LoVo (cell line): Measurements from ENCODE around the gene FABP2.
"Not testable (repeated sequence)": the region's sequence is repeated elsewhere in the genome, so short reads cannot be mapped to it uniquely, and the experiment has no call there.

ENCODE experiments used
- DNase-seq: peaks from one replicate; pipeline ENCODE4 v3.0.0-alpha.2; 2016; ENCODE audit warnings: low spot score

The FABP2 gene

GRCh38 chr4:119321921-119322687 lies at the start of gene FABP2:
Gene FABP2, minus strand, starts transcription at chr4:119322138. Its CDS starts 36 bp downstream, at chr4:119322102.
- peak; percentile 14 for DNase-seq

- not testable (repeated sequence) for DNase-seq
Measured at GRCh38 chr4:119370951-119371683, 49.2 kb upstream of the FABP2 start.

- peak; percentile 34 for DNase-seq
Measured at GRCh38 chr4:119370392-119370791, 48.5 kb upstream of the FABP2 start.

GRCh38 chr4:119366802-119367201 lies 44.9 kb upstream of the FABP2 start:
- DNase-seq, result not testable (repeated sequence)

DNA sequence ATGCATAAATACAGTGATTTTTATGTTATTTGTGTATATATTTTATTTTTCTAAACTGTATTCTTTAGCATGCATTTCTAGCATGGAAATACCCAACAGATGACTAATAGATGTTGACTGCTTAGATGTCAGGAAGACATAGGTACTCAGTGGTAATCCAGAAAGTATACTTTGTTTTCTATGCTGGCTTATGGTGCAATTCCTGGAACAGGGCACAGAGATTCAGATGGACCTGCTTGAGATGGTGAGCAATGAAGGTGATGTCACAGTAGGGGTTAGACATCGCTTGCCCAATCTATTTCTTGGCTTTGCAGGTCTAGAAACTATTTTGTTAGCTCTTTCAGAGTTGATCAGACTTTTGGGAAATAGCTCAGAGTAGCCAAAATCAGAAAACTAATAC lies 42.3 kb upstream of the FABP2 start:
- DNase-seq, result not testable (repeated sequence)

DNA sequence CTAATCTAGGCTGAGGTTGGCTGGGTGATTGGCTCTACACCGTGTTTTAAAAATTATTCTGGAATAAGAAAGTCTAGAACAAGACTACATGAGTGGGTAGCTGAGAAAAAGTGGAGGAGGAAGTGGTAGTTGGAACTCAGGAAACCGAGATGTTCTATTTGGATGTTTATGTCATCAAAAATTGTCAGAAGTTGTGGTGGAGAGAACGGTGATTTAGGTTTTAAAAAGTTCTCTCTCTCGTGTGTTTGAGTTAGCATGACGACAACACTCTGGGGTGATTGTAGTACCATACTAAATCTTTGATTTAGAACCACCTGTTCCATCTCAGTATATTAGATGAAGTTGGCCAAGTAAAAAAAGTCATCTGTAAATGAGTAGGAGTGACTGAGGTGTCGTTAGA lies 41.4 kb upstream of the FABP2 start:
- not testable (repeated sequence) for DNase-seq

DNA sequence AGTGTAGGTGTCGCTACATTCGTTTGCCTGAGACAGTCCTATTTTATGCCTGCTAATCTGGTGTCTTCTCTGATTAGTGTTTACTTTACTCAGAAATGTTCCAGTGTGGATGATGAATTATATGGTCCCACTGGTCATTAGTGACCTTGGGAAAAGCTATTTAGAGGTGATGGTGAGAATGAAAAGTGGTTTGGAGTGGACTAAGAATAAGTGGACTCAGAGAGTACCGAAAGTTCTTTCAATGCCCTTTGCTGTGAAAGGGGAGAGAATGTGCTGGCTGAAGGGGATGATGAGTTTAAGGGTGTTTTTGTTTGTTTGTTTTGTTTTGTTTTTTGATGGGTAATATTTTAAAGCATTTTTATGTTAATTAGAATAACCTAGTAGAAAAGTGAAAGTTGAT lies 40.5 kb upstream of the FABP2 start:
- not testable (repeated sequence) for DNase-seq

- DNase-seq, result not testable (repeated sequence)
Measured at GRCh38 chr4:119359873-119360272, 37.9 kb upstream of the FABP2 start.

- not testable (repeated sequence) for DNase-seq
Measured at GRCh38 chr4:119356796-119357195, 34.9 kb upstream of the FABP2 start.

GRCh38 chr4:119356041-119356440 lies 34.1 kb upstream of the FABP2 start:
- not testable (repeated sequence) for DNase-seq

DNA sequence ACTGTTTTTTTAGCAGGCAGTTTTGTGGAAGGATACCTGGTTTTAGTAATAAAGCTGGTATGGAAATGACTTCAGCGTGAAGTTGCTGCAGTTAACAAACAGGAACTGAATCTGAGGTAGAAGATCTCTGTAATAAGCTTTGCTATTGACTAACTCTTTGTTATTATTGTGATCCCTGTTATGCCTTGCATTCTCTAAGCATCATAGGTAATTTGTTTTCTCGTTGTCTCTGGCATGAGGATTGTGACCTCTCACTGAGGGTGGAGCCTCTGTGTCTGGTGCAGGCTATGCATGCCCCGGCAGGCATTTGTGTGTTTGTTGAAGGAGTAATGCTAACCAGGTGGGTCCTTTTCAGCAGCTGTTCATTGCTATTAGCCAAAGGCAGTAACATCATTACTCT lies 31.4 kb upstream of the FABP2 start:
- not testable (repeated sequence) for DNase-seq

DNA sequence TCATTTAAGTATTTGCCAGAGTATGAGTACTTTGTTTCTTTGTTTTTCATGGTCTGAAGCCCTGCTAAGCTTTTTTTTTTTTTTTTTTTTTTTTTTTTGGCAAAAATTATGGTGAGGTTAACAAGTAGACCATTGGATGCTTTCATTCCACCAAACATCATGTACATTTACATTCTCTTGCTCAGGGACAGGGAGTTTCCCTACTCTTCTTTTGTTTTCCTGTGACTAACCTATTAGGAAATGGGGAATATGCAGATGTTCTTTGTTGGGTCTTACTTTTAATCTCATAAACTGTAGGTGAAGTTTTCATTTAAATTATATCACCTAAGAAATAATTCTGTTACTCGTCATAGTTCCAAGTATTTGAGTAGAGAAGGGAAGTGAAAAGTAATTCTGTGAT lies 26.2 kb upstream of the FABP2 start:
- not testable (repeated sequence) for DNase-seq

GRCh38 chr4:119343293-119343692 lies 21.4 kb upstream of the FABP2 start:
- not testable (repeated sequence) for DNase-seq

- DNase-seq, result not testable (repeated sequence)
Measured at GRCh38 chr4:119339895-119340294, 18.0 kb upstream of the FABP2 start.

- no peak for DNase-seq
Measured at GRCh38 chr4:119337010-119337409, 15.1 kb upstream of the FABP2 start.

- not testable (repeated sequence) for DNase-seq
Measured at GRCh38 chr4:119336332-119336979, 14.5 kb upstream of the FABP2 start.

DNA sequence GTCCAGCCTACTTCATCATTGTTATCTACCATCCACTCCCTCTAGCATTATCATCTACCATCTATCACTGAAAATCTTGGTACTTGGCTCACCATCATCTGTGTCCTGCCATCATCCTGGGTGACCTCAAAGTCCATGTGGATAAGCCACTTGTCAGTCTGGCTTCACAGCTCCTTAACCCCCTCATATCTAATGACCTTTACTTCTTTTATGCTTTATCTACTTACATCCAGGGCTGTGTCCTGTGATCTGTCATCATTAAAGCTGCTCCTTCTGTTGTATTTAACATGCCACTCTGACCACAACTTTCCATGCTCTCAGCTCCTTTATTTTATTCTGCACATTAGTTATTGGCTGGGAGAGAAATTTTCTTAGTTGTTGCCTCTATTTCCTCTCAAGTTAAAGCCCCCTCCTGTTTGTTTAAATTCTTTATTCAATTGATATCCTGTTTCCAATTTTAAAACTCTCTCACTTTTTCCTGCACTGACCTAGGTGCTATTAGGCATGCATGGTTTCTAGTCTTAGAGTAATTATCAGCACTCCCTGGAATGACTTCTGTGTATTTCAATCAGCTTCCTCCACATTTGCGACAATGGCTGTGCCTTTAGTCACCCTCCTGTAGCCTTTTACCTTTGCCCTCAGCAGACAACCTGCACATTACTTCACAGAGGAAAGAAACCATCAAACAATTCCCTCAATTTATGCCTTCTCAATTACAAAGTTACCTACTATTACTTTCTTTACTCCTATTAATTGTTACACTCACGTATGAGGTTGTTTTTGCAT lies 8.1 kb upstream of the FABP2 start:
- no peak for DNase-seq

- no peak for DNase-seq
Measured at GRCh38 chr4:119328695-119329094, 6.8 kb upstream of the FABP2 start.

- DNase-seq, result no peak
Measured at GRCh38 chr4:119317990-119318389, 3.9 kb downstream of the FABP2 start.

DNA sequence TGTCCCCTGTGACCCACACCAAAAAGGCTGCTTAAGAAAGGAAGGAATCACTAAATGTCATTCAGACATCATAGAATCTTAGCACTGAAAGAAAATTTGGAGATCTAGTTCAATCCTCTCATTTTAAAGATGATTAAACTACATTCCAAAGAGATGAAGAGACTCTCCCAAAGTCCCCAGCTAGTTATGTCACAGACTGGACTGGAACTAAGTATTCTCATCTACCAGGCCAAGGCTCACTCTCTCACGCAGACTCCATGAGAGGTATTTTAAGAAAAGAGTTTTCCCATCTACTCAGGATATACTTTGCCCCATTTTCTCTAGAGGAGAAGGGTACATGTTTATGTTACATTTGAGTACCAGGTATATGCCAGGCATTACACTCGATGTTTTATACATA lies 6.9 kb downstream of the FABP2 start:
- DNase-seq, result no peak

GRCh38 chr4:119314356-119314755 lies 7.6 kb downstream of the FABP2 start:
- DNase-seq, result peak; percentile 22

DNA sequence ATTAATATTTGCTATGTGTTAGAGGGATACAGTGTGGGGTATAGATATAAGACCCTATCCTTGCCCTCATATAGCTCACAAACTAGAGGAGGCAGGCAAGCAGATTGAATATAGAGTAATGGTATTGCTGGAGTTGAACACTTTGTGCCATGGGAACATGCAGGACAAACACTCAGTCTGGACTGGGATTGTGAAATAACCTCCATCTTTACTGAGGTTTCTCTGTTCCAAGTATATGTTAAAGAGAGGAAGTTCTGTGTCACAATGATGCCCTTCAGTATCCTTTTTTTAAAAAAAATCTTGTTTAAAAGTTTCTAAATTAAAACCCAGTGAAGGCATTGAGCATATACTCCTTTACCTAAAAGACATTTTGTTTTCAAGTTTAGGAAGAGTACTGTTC lies 8.7 kb downstream of the FABP2 start:
- no peak for DNase-seq
